AG04449 (cell line): ENCODE results near the gene GPBP1L1.
"Not testable (repeated sequence)": the region's sequence is repeated elsewhere in the genome, so short reads cannot be mapped to it uniquely, and the experiment has no call there.

Experiments used
- CTCF ChIA-PET: fragments of 350-600 bp; formaldehyde crosslinking; extraction: SDS; loops from one replicate; lab custom pipeline; 2021; ENCODE audit warnings: antibody characterized with exemption; lab: Yijun Ruan, JAX
- POLR2A ChIA-PET: fragments of 400-600, 350-600 bp; formaldehyde crosslinking; extraction: SDS; loops from one replicate; lab custom pipeline; 2020; ENCODE audit warnings: antibody characterized with exemption, inconsistent platforms; lab: Yijun Ruan, JAX
- DNase-seq: peaks from one replicate; pipeline ENCODE4 v3.0.0-alpha.2; 2010; ENCODE audit warnings: low read depth, low spot score
- H3K4me3 ChIP-seq: 2 replicates; pipeline ENCODE4 v1.5.1; 2011; ENCODE audit warnings: low read depth, mild to moderate bottlenecking, control low read depth, low read length
- TF ChIP-seq, protein P1 (sequence below): IDR thresholded peaks from one replicate; pipeline ENCODE4 v1.5.1; 2011; ENCODE audit warnings: mild to moderate bottlenecking, moderate library complexity, low read length, control low read depth, inconsistent platforms; ENCODE audit not compliant: insufficient read depth; ENCODE audit errors: missing control alignments

Gene GPBP1L1

GRCh38 chr1:45682942-45683341 lies 3.4 kb downstream of the GPBP1L1 start:
- no peak overlapping the region for H3K4me3 ChIP-seq
- POLR2A ChIA-PET: no interaction called here
- TF ChIP-seq, protein P1, sequence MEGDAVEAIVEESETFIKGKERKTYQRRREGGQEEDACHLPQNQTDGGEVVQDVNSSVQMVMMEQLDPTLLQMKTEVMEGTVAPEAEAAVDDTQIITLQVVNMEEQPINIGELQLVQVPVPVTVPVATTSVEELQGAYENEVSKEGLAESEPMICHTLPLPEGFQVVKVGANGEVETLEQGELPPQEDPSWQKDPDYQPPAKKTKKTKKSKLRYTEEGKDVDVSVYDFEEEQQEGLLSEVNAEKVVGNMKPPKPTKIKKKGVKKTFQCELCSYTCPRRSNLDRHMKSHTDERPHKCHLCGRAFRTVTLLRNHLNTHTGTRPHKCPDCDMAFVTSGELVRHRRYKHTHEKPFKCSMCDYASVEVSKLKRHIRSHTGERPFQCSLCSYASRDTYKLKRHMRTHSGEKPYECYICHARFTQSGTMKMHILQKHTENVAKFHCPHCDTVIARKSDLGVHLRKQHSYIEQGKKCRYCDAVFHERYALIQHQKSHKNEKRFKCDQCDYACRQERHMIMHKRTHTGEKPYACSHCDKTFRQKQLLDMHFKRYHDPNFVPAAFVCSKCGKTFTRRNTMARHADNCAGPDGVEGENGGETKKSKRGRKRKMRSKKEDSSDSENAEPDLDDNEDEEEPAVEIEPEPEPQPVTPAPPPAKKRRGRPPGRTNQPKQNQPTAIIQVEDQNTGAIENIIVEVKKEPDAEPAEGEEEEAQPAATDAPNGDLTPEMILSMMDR: no peak
- CTCF ChIA-PET: no interaction called here
- no peak for DNase-seq

DNA sequence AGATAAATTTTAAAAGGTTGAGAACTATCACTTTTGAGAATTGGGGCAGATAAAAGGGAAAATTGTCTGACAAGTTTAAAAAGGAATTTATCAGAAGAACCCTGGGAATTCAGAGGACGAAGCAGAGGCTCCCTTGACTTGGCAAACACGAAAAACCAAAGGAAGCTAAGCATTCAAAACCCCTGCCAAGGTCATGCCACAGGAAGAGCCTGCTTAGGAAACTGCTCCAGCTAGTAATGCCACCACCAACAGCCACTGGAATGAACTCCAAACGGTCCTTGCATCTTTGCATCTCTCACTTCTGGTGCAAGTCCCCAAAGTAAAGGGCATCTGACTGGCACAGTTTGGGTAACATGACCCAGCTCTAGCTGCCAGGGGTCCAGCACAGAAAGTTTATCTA lies 7.2 kb downstream of the GPBP1L1 start:
- CTCF ChIA-PET: no interaction called here
- no peak for DNase-seq
- TF ChIP-seq, protein P1: no peak
- POLR2A ChIA-PET: interaction anchor here (1.1 kb wide), 1 partner anchor 8 kb away, joined by 3 read pairs; no protein-coding TSS in a partner anchor
- H3K4me3 ChIP-seq: no peak overlapping the region

- TF ChIP-seq, protein P1: no peak
- ChIA-PET POLR2A (interaction anchor here (1.1 kb wide), 1 partner anchor 9 kb away, joined by 3 read pairs; no protein-coding TSS in a partner anchor), CTCF (interaction anchor here (0.8 kb wide), 1 partner anchor 9 kb away, joined by 3 read pairs; no protein-coding TSS in a partner anchor)
- H3K4me3 ChIP-seq: no peak overlapping the region
- no peak for DNase-seq
These were observed 7.8 kb downstream of the GPBP1L1 start for GRCh38 chr1:45678489-45678888.

DNA sequence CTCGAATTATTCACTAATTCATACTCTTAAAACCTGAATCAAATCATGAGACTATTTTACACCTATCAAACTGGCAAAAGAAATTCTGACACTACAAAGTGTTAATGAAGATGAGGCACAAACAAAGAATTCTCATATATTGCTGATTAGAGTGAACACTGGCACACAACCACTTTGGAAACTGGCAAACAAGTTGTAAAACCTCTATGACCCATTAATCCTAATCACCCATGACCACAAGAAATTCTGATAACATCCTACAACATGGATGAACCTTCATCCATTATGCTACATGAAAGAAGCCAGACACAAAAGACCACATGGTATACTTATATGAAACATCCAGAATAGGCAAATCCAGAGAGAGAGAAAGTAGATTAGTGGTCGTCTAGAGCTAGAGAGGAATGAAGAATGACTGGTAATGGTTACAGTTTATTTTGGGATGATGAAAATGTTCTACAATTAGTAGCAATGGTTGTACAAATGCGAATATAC lies 8.5 kb downstream of the GPBP1L1 start:
- H3K4me3 ChIP-seq: no peak overlapping the region
- TF ChIP-seq, protein P1: no peak
- CTCF ChIA-PET: interaction anchor here (0.8 kb wide), 1 partner anchor 9 kb away, joined by 3 read pairs; no protein-coding TSS in a partner anchor
- no peak for DNase-seq
- POLR2A ChIA-PET: no interaction called here

DNA sequence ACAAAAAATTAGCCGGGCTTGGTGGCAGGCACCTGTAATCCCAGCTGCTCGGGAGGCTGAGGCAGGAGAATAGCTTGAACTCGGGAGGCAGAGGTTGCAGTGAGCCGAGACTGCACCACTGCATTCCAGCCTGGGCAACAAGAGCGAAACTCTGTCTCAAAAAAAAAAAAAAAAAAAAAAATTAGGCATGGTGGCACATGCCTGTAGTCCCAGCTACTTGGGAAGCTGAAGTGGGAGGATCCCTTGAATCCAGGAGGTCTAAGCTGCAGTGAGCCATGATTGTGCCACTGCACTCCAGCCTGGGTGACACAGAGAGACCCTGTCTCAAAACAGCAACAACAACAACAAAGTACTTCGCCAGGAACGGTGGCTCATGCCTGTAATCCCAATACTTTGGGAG lies 9.8 kb downstream of the GPBP1L1 start:
- POLR2A ChIA-PET, DNase-seq, H3K4me3 ChIP-seq, CTCF ChIA-PET: not testable (repeated sequence)

DNA sequence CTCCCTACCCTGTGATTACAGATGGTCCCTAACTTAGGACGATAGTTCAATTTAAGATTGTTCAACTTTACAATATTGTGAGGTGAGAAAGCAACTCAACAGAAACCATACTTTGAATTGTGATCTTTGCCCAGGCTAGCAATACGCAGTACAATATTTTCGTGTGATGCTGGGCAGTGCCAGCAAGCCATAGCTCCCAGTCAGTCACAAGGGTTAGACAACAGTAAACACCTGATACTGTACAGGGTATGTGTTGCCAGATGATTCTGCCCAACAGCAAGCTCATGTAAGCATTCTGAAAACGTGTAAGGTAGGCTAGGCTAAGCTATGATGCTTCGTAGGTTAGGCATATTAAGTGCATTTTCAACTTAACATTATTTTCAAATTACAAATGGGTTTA lies 11.9 kb downstream of the GPBP1L1 start:
- TF ChIP-seq, protein P1: no peak
- no peak for DNase-seq
- ChIA-PET CTCF (interaction anchor here (1.0 kb wide), 1 partner anchor 30 kb away, joined by 3 read pairs; no protein-coding TSS in a partner anchor), POLR2A (no interaction called here)
- H3K4me3 ChIP-seq: no peak overlapping the region

DNA sequence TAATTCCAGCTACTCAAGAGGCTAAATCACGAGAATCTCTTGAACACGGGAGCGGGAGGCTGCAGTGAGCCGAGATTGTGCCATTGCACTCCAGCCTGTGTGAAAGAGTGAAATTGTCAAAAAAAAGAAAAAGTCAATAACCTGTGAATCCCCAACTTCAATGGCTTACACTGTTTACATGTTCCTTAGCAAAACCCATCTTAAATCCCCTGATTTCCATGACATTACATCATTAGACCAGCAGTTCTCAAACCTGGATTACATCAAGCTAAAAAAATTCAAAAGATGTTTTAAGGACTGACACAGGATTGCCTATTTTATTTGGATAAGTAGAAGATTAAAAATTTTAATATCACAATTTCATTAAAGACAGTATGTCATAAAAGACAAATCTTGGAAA lies 12.4 kb downstream of the GPBP1L1 start:
- H3K4me3 ChIP-seq: no peak overlapping the region
- CTCF ChIA-PET: interaction anchor here (1.0 to 1.7 kb wide), 3 partner anchors 18 to 207 kb away, joined by 3 to 5 read pairs (median 3); no protein-coding TSS in a partner anchor
- POLR2A ChIA-PET: no interaction called here
- TF ChIP-seq, protein P1: no peak
- no peak for DNase-seq
